ENCODE data around the gene BCL7A.

- TF ChIP-seq CTCF (IDR thresholded peaks at IDR 0.05; ENCODE audit: low read depth, low read length, missing input control) = no peak
- no peak for TF ChIP-seq GABPA (IDR thresholded peaks at IDR 0.05 in 1 of 2, conservative IDR thresholded peaks at IDR 0.05 in 1 of 2)
- TF ChIP-seq, protein P1, sequence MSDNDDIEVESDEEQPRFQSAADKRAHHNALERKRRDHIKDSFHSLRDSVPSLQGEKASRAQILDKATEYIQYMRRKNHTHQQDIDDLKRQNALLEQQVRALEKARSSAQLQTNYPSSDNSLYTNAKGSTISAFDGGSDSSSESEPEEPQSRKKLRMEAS (IDR thresholded peaks at IDR 0.05) = no peak
- no peak for TF ChIP-seq REST (IDR thresholded peaks at IDR 0.05)
- TF ChIP-seq EGR1 (IDR thresholded peaks at IDR 0.05; ENCODE audit: low read depth in 2 of 2) = no peak
- TF ChIP-seq, protein P2, sequence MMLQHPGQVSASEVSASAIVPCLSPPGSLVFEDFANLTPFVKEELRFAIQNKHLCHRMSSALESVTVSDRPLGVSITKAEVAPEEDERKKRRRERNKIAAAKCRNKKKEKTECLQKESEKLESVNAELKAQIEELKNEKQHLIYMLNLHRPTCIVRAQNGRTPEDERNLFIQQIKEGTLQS (IDR thresholded peaks at IDR 0.05) = no peak
- TF ChIP-seq FOXA1 (IDR thresholded peaks at IDR 0.05) = no peak
Measured at GRCh38 chr12:122090759-122091515, 69.3 kb downstream of the BCL7A start.
